Neural progenitor cell (in vitro differentiated cells): ENCODE results near the gene LARGE1.

ENCODE experiments used
- CTCF ChIP-seq: fragments of 200-600 bp; sonication (generic); IDR thresholded peaks from 2 replicates; pipeline ENCODE4 v1.5.1; 2017; ENCODE audit warnings: antibody characterized with exemption, mild to moderate bottlenecking
- EZH2 ChIP-seq: fragments of 200-600 bp; sonication (generic); IDR thresholded peaks from 2 replicates; pipeline ENCODE4 v1.6.1; 2017; ENCODE audit warnings: antibody characterized with exemption, mild to moderate bottlenecking, moderate library complexity

- TF ChIP-seq EZH2 (no peak), CTCF (no peak)
Observed at GRCh38 chr22:33659448-33659847, 260.8 kb downstream of the LARGE1 start.
